HG02852 (cell line): ENCODE results near the gene PTCRA.
A peak's percentile ranks its signal among the peaks of the same experiment; 100 is the strongest.
"Not testable (repeated sequence)": the region's sequence is repeated elsewhere in the genome, so short reads cannot be mapped to it uniquely, and the experiment has no call there.

Experiments used
- ATAC-seq: cut with Tn5 transposase; IDR thresholded peaks from one replicate; pipeline ENCODE4 v1.9.1; 2021; ENCODE audit warnings: mild to moderate bottlenecking, moderate library complexity; ENCODE audit not compliant: unreplicated experiment

The PTCRA gene

GRCh38 chr6:42902429-42903263 is 13.2 kb upstream of the PTCRA start:
- ATAC-seq, result not testable (repeated sequence)

- ATAC-seq, result no peak
Measured at GRCh38 chr6:42904467-42904866, 11.4 kb upstream of the PTCRA start.

GRCh38 chr6:42907336-42907735 is 8.5 kb upstream of the PTCRA start:
- no peak for ATAC-seq

GRCh38 chr6:42909835-42910234 is 6.0 kb upstream of the PTCRA start:
- ATAC-seq, result no peak

- ATAC-seq, result no peak
Measured at GRCh38 chr6:42911171-42912021, 4.5 kb upstream of the PTCRA start.

- ATAC-seq, result no peak
Measured at GRCh38 chr6:42914546-42914945, 1.3 kb upstream of the PTCRA start.

GRCh38 chr6:42916288-42916687 is 435 bp downstream of the PTCRA start:
- no peak for ATAC-seq

GRCh38 chr6:42921801-42922200 is 5.9 kb downstream of the PTCRA start:
- ATAC-seq, result no peak

GRCh38 chr6:42923666-42924065 is 7.8 kb downstream of the PTCRA start:
- ATAC-seq, result no peak

- ATAC-seq, result no peak
Measured at GRCh38 chr6:42925248-42925857, 9.5 kb downstream of the PTCRA start.

- ATAC-seq, result peak; percentile 79
Measured at GRCh38 chr6:42928986-42929820, 13.3 kb downstream of the PTCRA start, which contains the start of gene CNPY3. Gene CNPY3, plus strand, starts transcription at chr6:42929480. Its CDS starts 91 bp downstream, at chr6:42929571.

- peak; percentile 50 for ATAC-seq
Measured at GRCh38 chr6:42929821-42930360, 14.0 kb downstream of the PTCRA start.

GRCh38 chr6:42932412-42932811 is 16.6 kb downstream of the PTCRA start:
- no peak for ATAC-seq

GRCh38 chr6:42933205-42933604 is 17.4 kb downstream of the PTCRA start:
- no peak for ATAC-seq

- no peak for ATAC-seq
Measured at GRCh38 chr6:42935322-42935721, 19.5 kb downstream of the PTCRA start.

- ATAC-seq, result no peak
Measured at GRCh38 chr6:42936398-42936797, 20.5 kb downstream of the PTCRA start.

- no peak for ATAC-seq
Measured at GRCh38 chr6:42937548-42938427, 21.9 kb downstream of the PTCRA start.

- no peak for ATAC-seq
Measured at GRCh38 chr6:42938428-42938796, 22.6 kb downstream of the PTCRA start.
